ENCODE measurements around the gene SPDYE18. TPM values are rescaled to one million over a fixed set of nuclear protein-coding genes. Genes with fewer than 3 reads are reported as not detected.
"Not testable (repeated sequence)": the region's sequence is repeated elsewhere in the genome, so short reads cannot be mapped to it uniquely, and the experiment has no call there.

SPDYE18 gene
- total and polyA plus RNA-seq, 2 experiments from 2014 or later, result 0.69 TPM; not detected in 1

DNA sequence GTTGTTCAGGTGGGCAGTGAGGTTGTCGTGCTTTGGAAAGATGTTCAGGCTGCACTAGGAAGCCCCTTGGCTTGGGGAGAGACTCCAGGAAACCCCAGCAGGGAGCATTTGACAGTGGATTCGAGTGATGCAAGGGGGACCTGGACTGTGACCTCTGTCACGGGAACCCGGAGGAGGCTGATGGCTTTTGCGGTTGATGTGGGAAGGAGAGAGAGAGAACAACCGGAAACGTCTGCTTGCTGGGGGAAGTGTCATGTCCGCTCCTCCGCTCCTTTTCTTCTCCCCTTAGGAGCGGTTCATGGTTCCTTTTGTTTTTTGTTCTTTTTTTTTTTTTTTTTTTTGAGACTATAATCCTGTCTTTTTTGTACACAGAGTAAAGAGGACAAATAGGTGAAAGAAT, 36.0 kb downstream of the SPDYE18 start:
- H3K4me3 ChIP-seq; H3K36me3 ChIP-seq (replicated peaks; ENCODE audit: insufficient read depth, low read depth); H3K27me3 ChIP-seq; DNase-seq (ENCODE audit: low spot score); H3K9me3 ChIP-seq (ENCODE audit: low read depth); H2AFZ ChIP-seq; H3K4me2 ChIP-seq; H3K27ac ChIP-seq; H3K4me1 ChIP-seq (ENCODE audit: insufficient read depth); H4K20me1 ChIP-seq (ENCODE audit: insufficient read depth, poor library complexity, severe bottlenecking); H3K9me2 ChIP-seq (replicated peaks; ENCODE audit: insufficient read depth); H3K79me2 ChIP-seq: not testable (repeated sequence)
- 91% methylated on average over 8 of the region's 10 CpGs for WGBS (ENCODE audit: low lambda C conversion rate, missing lambda C conversion rate)

DNA sequence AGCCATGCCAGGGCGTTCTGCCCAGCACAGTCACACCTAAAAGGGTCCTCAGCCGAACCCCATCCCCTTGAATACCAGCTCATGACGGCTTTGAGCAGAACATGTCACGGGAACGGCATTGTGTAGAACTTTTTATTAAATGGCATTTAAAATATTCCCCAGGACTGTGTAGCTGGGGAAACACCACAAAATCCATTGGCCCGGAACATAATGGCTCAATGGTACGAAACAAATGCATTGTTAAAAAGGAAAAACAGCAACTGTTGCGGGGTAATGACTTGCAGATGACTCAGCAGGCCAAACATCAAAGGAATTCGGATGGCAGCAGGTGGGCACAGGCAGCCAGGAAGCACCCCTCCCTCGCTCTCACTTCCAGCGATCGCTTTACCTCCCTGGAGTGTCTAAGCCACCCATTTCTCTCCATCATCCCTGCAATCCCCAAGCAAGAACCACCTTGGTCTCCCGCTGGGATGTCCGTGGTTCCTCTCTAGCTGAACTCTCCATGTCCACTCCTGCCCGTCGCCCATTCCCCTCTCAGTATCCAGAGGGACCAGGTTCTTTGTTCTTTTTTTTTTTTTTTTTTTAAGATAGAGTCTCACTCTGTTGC, 52.2 kb downstream of the SPDYE18 start:
- H3K36me3 ChIP-seq (replicated peaks; ENCODE audit: insufficient read depth, low read depth); H3K79me2 ChIP-seq; H3K9me3 ChIP-seq (ENCODE audit: low read depth); H3K4me2 ChIP-seq; H3K9me2 ChIP-seq (replicated peaks; ENCODE audit: insufficient read depth); DNase-seq (ENCODE audit: low spot score); H3K4me3 ChIP-seq; H3K27me3 ChIP-seq; H3K4me1 ChIP-seq (ENCODE audit: insufficient read depth); H3K27ac ChIP-seq; H2AFZ ChIP-seq; H4K20me1 ChIP-seq (ENCODE audit: insufficient read depth, poor library complexity, severe bottlenecking): not testable (repeated sequence)
- 62% methylated on average over 12 of the region's 16 CpGs for WGBS (ENCODE audit: low lambda C conversion rate, missing lambda C conversion rate)

DNA sequence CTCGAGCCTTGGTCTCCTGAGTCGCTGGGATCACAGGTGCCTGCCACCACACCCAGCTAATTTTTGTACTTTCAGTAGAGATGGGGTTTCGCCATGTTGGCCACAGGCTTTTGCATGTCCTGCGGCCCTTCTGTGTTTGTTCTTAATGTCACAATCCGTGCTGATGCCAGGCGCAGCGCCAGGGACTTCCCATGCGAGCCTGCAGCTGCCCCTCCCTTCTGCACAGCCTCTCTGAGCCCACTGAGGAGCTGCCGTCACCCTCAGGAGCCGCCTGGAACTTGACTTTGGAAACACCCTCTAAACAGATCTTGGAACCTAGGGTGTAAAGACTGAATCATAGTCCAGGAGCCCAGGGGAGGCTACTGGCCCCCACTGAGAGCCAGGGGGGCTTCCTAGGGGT, 54.4 kb downstream of the SPDYE18 start:
- not testable (repeated sequence) for H3K79me2 ChIP-seq; H3K27ac ChIP-seq; H3K4me3 ChIP-seq; H3K36me3 ChIP-seq (replicated peaks; ENCODE audit: insufficient read depth, low read depth); H3K4me2 ChIP-seq; H4K20me1 ChIP-seq (ENCODE audit: insufficient read depth, poor library complexity, severe bottlenecking); H3K9me3 ChIP-seq (ENCODE audit: low read depth); H3K4me1 ChIP-seq (ENCODE audit: insufficient read depth); H3K9me2 ChIP-seq (replicated peaks; ENCODE audit: insufficient read depth); H2AFZ ChIP-seq; H3K27me3 ChIP-seq
- 96% methylated on average over 10 of the region's 10 CpGs for WGBS (ENCODE audit: low lambda C conversion rate, missing lambda C conversion rate)
- DNase-seq (ENCODE audit: low spot score), result peak; percentile 5

DNA sequence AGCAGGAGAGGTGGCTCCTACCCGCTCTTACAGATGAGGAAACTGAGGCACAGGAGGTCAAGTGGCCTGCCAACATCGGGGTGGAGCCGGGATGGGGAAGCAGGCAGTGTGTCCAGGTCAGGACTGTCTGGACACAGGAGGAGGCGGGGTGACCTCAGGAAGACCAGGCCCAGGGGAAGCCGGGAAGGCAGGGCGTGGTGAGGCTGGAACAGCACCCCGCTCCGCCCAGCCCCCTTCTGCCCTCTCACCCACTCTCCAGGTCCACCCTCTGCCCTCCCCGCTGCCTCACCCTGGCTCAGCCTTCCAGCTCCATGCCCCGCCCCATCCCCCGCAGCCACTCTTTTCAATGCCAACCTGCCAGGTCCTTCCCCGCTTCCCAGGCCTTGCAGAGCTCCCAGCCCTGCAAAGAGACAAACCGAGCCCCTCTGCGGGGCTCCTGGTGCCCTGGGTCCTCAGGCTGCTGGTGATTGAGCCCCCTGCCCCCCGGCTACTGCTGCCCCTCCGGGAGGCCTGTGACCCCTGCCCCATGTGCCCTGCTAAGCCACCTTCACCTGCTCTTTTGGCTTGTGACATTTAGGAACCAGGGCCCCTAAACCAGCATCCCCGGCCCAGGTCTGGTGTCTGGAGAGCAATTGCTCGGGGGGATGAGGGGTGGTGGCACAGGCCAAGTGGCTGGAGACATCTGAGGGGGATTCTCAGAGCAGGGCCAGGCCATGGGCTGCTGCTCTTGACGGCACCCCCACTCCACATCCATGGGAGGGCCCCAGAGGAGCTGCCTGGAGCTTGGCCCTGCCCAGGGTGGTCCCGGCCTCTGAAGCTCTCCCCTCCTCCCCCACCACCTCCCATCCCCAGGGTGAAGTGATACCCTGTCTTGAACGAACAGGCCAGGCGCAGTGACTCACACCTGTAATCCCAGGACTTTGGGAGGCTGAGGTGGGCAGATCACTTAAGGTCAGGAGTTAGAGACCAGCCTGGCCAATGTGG, 55.9 kb downstream of the SPDYE18 start:
- WGBS (ENCODE audit: low lambda C conversion rate, missing lambda C conversion rate), result 90% methylated on average over 5 of the region's 22 CpGs

DNA sequence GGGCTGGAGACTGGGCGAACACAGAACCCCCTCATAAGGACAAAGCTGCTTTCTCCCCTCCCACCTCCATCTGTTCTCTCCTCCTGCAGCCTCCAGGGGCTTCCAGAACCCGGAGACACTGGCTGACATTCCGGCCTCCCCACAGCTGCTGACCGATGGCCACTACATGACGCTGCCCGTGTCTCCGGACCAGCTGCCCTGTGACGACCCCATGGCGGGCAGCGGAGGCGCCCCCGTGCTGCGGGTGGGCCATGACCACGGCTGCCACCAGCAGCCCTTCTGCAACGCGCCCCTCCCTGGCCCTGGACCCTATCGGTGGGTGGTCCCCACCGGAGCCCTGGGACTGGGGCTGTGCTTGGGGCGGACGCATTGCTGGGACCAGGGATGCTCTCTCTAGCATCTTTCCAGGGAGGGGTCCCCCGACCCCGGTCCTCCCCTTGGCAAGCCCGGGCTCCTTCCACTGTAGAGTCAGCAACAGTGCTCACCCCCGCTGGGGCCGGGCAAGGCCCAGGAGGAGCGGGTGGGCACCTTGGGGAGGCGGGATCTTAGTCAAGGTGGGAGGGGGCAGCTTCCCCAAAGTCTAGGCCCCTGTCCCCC, 56.8 kb downstream of the SPDYE18 start:
- H3K27ac ChIP-seq; H3K36me3 ChIP-seq (replicated peaks; ENCODE audit: insufficient read depth, low read depth); H3K9me2 ChIP-seq (replicated peaks; ENCODE audit: insufficient read depth); H3K9me3 ChIP-seq (ENCODE audit: low read depth); H3K4me3 ChIP-seq; H2AFZ ChIP-seq; H3K79me2 ChIP-seq; H3K4me1 ChIP-seq (ENCODE audit: insufficient read depth); H3K27me3 ChIP-seq; H3K4me2 ChIP-seq; H4K20me1 ChIP-seq (ENCODE audit: insufficient read depth, poor library complexity, severe bottlenecking); DNase-seq (ENCODE audit: low spot score): not testable (repeated sequence)
- 95% methylated on average over 15 of the region's 27 CpGs for WGBS (ENCODE audit: low lambda C conversion rate, missing lambda C conversion rate)

More for the DNA sequence above, 55.9 kb downstream of the SPDYE18 start:
- H3K27ac ChIP-seq; DNase-seq (ENCODE audit: low spot score); H3K79me2 ChIP-seq; H3K4me3 ChIP-seq; H2AFZ ChIP-seq; H3K4me2 ChIP-seq; H4K20me1 ChIP-seq (ENCODE audit: insufficient read depth, poor library complexity, severe bottlenecking); H3K27me3 ChIP-seq; H3K4me1 ChIP-seq (ENCODE audit: insufficient read depth); H3K9me2 ChIP-seq (replicated peaks; ENCODE audit: insufficient read depth); H3K36me3 ChIP-seq (replicated peaks; ENCODE audit: insufficient read depth, low read depth); H3K9me3 ChIP-seq (ENCODE audit: low read depth): not testable (repeated sequence)

DNA sequence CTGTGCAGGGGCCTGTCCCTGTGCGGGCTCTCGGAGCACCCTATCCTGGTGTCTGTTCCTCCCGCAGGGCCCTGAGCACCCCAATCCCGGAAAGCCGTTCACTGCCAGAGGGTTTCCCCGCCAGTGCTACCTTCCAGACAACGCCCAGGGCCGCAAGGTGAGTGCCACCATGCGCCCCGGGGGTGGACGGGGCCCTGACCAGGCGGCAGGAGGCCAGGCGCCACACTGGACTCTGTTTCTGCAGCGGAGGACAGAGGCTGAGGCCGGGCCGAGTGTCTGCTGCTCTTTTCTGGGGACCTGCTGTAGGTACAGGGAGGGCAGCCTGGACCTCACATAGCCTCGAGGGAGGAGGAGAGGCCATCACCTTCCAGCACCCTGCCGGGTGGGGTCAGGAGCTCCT, 58.2 kb downstream of the SPDYE18 start:
- H3K27ac ChIP-seq; H3K4me2 ChIP-seq; DNase-seq (ENCODE audit: low spot score); H3K79me2 ChIP-seq; H3K9me3 ChIP-seq (ENCODE audit: low read depth); H2AFZ ChIP-seq; H3K4me1 ChIP-seq (ENCODE audit: insufficient read depth); H3K9me2 ChIP-seq (replicated peaks; ENCODE audit: insufficient read depth); H4K20me1 ChIP-seq (ENCODE audit: insufficient read depth, poor library complexity, severe bottlenecking); H3K4me3 ChIP-seq; H3K36me3 ChIP-seq (replicated peaks; ENCODE audit: insufficient read depth, low read depth); H3K27me3 ChIP-seq: not testable (repeated sequence)
- WGBS (ENCODE audit: low lambda C conversion rate, missing lambda C conversion rate), result 93% methylated on average over 14 of the region's 18 CpGs

DNA sequence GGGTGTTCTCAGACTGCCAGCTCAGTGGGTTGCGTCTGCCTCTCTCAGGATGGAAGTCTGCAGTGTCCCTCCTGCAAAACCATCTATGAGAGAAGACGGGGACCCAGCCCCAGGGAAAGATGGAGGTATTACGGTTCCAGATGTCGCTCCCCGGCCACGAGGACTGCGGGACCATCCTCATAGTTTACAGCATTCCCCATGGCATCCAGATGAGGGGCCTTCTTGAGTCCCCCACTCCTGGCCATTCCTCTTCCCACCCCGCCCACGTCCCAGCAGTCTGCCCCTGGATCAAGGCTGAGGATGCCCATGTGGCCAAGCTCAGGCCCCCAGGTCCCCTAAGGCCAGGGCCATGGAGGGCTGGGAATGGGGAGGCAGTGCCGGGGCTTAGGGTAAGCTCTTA, 59.1 kb downstream of the SPDYE18 start:
- not testable (repeated sequence) for H3K9me3 ChIP-seq (ENCODE audit: low read depth); H3K4me2 ChIP-seq; H3K27ac ChIP-seq; DNase-seq (ENCODE audit: low spot score); H3K36me3 ChIP-seq (replicated peaks; ENCODE audit: insufficient read depth, low read depth); H4K20me1 ChIP-seq (ENCODE audit: insufficient read depth, poor library complexity, severe bottlenecking); H3K9me2 ChIP-seq (replicated peaks; ENCODE audit: insufficient read depth); H2AFZ ChIP-seq; H3K4me1 ChIP-seq (ENCODE audit: insufficient read depth); H3K27me3 ChIP-seq; H3K4me3 ChIP-seq; H3K79me2 ChIP-seq
- WGBS (ENCODE audit: low lambda C conversion rate, missing lambda C conversion rate), result 99% methylated on average over 10 of the region's 10 CpGs

DNA sequence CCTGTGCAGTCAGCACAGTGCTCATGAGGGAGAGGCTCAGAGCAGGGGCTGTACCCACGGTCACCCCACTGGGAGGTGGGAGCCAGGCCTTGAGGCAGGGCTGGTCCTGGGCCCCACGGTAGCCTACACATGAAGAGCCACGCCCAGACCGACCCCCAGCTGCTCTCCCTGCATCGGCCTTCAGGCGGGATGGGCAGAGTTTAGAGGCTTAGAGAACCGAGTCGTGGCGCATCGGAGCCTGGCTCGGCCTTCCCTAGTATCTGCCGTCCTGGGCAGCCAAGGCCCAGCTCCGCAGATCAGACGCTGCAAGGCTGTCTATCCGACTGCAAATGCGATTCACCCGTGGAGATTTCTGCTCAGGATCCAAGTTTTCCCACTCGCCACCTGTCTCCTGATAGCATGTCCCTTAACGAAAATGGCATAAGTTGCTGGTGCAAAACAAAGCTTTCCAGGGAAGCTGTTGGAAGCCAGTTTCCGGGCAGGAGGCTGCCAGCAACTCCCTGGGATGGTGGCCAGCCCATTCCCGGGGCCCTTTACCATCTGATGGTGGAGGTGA, 59.6 kb downstream of the SPDYE18 start:
- not testable (repeated sequence) for H3K4me2 ChIP-seq; H3K4me1 ChIP-seq (ENCODE audit: insufficient read depth); H3K9me2 ChIP-seq (replicated peaks; ENCODE audit: insufficient read depth); H3K36me3 ChIP-seq (replicated peaks; ENCODE audit: insufficient read depth, low read depth); H3K4me3 ChIP-seq; DNase-seq (ENCODE audit: low spot score); H4K20me1 ChIP-seq (ENCODE audit: insufficient read depth, poor library complexity, severe bottlenecking); H3K9me3 ChIP-seq (ENCODE audit: low read depth); H3K27me3 ChIP-seq; H3K27ac ChIP-seq; H2AFZ ChIP-seq; H3K79me2 ChIP-seq
- 97% methylated on average over 20 of the region's 21 CpGs for WGBS (ENCODE audit: low lambda C conversion rate, missing lambda C conversion rate)

Measured in hepatocyte (in vitro differentiated cells).